ENCODE measurements around the gene GLE1.

GRCh38 chr9:128579194-128579593 lies 74.7 kb downstream of the GLE1 start:
- TF ChIP-seq POLR2A (IDR thresholded peaks at IDR 0.05; ENCODE audit: extremely low read depth, insufficient read length) (no peak), MAX (IDR thresholded peaks at IDR 0.05; ENCODE audit: low read depth, low read length) (no peak), CTCF (IDR thresholded peaks at IDR 0.05; ENCODE audit: low read depth, low read length) (no peak), MYC (IDR thresholded peaks at IDR 0.05; ENCODE audit: low read depth, low read length) (no peak)
